CD4-positive, alpha-beta T cell treated with Interleukin-21 for 1 hour (primary cell): Measurements from ENCODE around the gene TCF7.

Source experiments
- DNase-seq: peaks from one replicate; pipeline ENCODE4 v3.0.0-alpha.2; 2020

Gene TCF7

DNA sequence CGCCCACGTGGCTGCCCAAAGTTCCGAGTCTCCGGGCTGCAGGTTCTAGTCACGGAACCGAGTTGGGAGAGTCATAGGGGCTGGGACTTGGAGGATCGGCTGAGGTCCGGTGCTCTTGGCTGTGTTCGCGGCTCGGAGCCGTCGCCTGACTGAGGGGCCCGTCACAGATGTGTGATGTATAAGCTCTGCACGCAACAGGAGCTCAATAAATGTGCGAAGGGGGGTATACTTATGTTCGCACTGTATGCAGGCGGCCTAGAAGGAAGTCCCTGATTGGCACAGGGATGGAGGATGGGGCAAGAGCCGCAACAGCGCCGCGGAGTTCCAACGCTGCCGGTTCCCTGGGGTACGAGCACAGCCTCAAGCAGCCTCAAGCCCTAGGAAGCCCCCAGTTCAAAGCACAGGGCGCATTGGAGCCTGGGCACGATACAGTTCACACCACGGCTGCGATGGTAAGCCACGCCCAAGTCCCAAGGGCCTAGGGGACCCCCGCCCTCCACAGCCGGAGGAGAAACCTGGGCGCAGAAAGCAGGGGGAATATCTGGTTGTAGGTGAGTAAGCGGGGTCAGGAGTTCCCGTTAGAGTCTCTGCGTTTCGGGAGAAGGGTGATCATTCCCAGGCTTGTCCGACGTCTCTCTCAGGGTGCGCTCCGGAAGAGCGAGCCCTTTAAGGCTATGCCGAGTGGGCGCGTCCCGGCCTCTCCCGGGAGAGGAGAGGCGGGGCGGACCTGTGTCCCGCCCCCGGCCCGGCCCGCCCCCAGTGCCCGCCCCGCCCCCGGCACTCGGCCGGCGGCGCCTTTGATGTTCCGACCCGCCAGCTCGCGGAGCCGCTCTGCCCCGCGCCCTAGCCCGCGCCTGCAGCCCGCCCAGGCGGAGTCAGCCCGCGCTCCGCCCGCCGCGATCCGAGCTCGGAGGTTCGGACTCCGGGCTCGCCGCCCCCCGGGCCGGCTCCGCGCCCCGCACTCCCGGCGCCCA is at the start of gene TCF7:
TCF7 (plus strand) TSS at position 780 of the 974 bp plus-strand sequence. CDS start 226 bp downstream, outside the sequence.
- peak; percentile 85 for DNase-seq

DNA sequence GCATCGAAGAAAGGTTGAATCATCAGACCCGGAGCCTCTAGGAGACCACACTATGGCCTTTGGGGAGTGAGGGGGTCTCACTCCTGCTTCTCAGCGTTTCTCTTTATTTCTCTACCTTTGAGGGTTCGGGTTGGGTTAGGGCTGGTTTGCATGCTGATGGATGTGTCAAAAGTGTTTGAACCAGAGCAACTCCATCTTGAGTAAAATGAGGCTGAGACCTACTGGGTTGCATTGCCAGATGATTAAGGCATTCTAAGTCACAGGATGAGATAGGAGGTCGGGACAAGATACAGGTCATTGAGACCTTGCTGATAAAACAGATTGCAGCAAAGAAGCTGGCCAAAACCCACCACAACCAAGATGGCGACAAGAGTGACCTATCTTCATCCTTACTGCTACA is 44.9 kb upstream of the TCF7 start:
- no peak for DNase-seq

DNA sequence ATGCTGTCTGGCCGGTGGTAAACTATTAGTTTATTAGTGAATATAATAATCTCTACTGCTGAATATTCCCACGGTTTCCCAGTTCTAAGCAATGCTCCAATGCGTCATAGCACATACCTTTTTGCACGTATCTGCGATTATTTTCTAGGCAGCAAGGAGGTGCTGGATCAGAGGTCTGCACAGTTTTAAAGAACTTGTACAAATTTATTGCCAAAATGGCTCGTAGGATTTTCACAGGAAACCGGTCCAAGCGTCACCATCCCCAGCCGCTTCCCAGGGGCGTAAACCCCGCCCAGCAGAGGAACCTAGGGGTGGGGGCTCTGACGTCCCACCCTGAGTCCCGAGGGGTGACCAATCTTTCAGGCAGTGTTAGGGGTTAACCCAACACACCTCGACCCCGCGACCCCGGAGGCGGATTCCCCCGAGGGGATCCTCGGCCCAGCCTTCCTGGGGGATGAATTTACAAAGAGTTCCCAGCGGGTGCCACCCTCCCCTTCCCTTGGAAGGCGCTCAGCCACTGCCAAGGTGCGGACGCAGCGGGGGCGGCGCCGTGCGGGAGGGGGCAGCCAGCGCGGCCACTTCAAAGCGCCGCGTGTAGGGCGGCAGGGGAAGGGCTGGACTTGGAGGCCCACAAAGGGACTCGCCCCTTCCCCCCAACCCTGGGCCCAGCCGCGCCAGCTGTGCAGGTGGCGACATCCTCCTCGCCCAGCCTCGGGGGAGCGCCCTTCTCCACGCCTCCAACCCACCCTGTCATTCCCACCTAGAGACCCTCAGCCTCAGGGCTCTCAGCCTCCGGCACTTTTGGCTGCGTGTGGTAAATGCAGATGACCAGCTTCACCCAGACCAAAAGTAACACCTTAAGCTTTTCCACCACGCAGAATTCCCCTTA is 43.5 kb upstream of the TCF7 start:
- DNase-seq, result peak; percentile 43

DNA sequence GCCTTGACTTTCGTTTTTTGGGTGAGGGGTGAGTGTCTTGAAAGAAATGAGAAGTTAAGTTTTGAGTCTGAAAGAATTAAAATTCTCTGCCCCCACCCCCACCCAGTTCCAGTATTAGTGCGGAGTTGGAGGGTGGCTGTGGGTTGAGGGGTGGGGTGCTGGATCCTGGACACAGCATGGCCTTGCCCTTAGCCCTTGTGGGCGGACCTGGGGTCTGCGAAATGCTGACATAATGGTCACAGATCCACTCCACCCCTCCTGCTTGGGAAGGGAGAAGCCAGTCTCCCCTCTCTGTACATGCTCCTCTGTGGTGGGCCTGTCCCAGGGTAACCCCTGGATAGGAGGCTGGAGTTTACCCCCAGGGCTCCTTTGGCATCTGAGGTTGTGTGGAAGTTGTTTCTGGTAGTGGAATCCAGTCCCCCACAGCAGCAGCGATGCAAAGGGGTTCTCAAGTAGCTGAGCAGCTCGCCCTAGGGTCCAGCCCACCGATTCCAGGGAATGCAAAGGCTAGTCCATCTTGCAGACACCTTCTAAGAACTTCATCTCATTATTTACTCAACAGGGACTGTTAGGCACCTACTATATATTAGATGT is 42.8 kb upstream of the TCF7 start:
- no peak for DNase-seq

DNA sequence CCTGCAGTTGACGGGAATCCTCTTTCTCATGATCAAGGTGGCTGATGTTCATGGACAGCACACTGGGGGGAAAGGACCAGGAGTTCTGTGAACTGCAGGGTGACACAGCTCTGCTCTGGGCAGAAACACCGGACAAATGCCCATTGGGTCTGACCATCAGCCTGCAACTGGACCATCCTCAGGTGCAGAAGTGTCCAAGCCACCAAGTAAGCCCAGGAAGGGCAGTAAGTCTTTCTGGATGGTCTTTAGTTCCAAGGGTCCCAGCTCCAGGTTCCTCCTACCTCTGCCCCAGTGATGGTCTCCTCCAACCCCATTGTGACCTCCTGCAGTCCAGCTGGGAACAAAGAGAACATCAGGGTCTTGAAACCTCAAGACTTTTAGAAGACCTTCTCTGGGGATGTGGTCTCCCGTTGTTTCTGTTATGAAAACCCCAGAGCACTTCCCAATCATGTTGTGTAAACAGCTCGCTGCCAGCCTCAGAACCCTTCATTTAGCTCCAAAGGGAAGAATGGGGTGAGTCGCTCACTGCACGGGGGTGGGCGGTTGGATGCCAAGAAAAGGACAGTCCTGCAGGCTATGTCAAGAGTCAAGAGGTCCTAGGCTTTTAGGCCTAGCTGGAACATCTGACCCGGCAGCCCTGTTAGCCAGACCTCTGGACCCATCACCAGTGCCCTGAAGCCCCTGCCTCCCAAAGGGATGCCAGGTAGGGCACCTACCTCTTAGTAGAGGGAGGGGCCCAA is 41.8 kb upstream of the TCF7 start:
- DNase-seq, result no peak

DNA sequence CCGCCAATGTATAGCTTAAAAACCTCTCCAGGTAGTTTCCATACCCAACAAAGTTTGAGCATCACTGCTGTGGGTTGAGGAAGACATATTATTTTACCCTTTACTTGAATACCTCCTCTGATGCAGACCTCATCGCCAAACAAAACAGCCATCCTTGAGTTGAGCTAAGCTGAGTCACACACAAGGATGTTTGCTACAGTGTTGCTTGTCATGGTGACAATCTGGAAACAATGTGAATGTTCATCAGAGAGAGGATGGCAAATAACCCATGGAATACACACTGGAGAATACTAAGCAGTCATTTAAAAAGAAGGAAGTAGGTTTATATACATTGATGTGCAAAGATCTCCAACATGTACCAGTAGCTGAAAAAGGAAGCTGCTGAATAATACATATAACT is 41.1 kb upstream of the TCF7 start:
- DNase-seq, result no peak

DNA sequence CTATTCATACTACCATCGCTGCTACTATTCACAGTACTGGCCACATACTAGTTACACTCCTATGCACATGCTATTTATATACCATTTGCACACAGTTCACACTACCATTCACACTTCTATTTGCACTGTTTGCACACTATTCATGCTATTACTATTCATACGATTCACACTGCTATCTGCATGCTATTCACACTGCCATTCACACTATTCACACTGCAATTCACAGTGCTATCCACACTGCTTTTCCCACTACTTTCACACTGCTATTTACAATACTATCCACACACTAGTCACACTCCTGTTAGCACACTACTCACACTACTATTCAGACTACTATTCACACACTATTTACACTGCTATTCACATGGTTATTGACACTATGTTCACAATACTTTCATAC is 39.4 kb upstream of the TCF7 start:
- DNase-seq, result no peak

DNA sequence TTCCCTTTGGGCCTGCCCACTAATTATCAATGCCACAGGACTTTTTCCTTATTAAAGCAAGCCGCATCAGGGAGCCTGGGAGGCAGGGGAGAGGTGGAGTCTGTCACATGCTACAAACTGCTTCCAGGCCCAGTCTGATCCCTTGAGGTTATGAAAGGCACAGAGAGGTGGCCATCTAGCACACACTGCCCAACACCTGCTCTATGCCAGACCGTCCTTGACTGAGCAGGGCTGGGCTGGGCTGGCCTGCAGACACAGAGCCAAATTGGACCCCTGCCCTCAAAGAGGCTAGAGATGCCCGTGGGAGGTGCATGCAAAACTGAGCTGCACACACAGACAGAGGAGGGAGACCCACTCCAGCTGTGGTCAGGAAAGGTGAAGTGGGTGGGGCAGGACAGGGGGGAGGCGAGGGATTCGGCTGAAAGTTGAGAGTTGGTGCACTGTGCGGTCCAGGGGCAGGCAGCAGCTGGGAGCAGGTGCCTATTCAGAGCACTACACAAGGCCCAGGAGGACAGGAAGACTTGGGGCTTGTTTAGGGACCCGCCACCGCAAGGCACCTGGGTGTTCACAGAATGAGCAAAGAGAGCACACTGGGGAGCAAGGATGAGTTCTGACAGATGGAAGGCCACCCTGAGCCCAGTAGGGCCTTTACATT is 36.4 kb upstream of the TCF7 start:
- DNase-seq, result no peak

DNA sequence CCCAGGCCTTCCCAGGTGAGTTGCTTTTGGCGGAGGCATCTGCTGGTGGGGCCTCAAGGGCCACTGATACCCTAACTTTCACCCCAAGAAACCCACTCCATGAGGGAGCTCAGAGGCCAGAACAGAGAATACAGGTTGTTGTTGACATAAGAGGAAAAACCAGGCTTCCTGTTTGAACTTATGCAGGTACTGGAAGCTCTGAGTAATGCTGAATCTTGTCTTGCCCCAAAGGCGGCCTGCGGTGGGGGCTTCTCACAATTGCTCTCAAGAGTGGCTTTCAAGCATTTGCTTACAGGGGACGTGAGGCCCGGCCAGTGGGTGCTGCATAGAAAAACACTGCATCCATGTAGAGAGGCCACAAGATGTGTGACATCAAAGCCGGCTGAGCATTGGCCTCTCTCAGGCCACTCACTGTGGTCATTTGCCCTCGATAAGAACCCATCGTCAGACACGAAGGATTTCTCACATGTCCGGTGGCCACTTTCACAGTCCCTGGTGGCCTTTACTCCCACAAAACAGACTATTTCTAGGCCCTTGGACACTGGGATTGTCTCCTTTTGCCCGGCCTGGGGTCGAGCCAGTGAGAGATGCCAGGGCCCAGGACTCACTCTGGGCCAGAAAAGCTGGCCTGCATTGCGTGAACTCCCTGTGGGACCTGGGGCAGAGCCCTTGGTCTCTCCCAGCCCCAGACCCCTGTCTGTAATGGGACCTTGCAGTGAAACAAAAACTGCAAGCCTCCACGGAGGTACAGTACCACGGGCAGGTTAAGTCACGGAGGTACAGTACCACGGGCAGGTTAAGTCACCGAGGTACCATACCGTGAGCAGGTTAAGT is 34.5 kb upstream of the TCF7 start:
- DNase-seq, result peak; percentile 45

DNA sequence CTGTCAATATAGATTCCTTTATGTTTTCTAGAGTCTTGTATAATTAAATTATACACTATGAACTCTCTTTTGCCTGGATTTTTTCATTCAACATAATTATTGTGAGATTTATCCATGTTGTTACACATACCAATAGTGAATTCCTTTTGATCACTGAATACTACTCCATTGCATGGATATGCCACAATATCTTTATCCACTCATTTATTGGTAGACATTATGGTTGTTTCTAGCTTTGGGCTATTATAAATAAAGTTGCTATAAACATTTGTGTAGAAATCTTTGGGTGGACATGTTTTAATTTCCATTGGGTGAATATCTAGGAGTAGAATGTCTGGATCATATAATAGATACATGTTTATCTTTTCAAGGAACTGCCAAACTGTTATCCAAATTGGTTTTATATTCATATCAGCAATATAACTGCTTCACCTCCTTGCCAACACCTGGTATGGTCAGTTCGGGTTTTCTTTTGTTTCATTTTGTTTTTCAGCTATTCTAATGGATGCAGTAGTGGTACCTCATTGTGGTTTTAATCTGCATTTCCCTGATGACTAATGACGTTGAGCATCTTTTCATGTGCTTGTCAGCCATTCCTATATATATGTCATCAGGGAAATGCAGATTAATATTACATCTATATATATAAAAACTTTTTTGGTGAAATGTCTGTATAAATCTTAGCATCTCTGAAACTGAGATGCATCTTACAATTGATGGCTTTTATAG is 32.1 kb upstream of the TCF7 start:
- DNase-seq, result no peak

DNA sequence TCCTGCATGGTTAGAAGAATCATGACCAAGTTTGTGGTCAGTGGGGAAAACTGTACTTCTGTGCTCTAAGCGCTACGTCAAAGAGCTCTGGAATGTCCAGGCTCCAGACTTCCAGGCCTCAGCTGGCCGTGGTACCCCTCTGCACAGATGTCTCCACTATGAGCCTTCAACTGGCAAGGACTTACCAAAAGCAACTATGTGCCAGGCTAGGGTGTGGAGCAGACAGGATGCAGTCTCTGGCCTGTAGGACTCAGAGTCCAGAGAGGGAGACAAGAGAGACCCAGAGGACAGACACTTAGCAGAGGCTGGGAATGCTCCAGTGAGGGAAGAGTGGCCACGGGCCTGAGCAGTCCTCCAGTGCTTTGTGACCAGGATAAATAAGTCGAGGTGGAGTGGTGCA is 31.0 kb upstream of the TCF7 start:
- DNase-seq, result no peak

DNA sequence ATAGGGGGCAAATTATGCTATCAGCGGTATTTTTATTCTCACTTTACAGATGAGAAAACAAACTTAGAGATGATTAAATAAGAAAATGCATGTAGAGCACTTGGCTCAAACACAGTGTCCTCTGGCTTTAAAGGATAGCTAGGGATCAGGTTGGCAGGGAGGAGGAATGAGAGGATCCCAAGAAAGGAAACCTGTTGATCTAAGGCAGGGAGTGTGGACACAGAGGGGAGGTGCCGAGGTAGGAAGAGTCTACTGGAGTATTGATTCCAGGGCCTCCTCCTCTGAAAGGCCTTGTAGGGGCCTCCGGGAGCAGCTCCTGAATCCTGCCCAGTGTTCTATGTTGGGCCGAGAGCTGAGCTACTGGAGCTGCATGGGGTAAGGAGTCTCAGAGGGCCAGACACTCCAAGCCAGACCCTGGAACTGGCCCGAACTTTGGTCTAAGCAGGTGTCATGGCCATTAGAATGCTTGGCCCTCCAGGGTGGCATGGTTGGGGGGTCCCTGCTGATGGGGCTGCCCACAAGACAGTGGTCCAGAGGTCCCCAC is 30.4 kb upstream of the TCF7 start:
- no peak for DNase-seq

DNA sequence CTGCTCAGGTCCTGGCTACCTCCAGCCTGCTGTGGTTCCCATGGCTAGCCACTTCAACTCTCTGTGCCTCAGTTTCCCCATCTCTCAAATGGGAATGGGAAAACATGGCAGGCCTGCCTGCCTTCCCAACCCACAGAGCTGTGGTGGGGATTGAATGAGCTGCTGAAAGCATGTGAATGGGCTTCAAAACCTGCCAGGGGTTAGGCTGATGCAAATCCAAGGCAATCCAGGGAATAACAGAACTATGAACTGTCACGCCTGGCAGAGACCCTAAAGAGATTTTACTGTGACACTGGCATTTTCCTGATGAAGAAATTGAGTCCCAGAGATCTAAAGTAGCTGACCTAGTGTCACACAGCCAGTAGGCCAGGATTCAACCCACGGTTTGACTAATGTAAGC is 29.9 kb upstream of the TCF7 start:
- DNase-seq, result no peak

DNA sequence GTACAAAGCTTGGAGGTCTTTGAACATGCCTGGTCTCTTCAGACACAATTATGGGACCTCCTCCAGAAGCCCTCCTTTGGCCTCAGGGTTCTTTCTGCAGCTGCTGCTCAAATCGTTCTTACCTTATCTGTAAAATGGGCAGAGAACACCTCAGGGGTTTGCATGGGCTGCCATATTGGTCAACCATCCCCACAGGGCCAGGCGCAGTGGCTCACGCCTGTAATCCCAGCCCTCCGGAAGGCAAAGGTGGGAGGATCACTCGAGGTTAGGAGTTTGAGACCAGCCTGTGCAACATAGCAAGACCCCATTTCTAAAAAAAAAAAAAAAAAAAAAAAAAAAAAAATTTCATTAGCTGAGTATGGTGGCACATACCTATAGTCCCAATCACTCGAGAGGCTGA is 29.1 kb upstream of the TCF7 start:
- no peak for DNase-seq

DNA sequence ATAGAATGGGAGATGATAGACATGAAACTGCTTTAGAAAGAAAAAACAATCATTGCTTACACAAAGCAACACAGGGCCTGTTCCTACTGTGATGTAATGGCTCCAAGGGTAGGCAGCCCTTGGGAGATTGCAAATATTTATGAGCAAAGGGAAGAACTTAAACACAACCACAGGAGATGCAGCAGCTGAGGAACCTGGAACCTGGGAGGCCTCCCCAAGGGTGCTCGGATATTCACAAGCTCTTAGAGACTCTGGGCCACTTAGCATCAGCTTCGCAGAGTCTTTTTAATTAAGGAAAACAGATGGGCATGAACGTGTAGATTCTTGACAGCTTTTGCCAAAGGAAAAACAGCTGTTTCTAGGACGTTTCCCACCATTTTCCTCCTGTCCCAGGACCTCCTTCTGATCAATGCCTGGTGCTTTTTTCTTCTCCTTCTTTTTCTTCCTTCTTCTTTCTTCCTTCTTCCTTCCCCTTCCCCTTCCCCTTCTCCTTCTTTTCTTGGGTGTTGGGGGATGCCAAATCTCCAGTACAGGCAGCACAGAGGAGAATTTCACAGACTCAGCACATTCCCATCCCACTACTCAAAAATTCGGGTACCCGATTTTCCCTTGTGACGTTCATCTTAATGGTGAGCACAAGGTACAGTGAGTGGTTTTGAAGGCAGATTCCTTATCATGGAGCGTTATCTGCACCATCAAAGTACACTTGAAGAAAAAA is 28.1 kb upstream of the TCF7 start:
- no peak for DNase-seq

DNA sequence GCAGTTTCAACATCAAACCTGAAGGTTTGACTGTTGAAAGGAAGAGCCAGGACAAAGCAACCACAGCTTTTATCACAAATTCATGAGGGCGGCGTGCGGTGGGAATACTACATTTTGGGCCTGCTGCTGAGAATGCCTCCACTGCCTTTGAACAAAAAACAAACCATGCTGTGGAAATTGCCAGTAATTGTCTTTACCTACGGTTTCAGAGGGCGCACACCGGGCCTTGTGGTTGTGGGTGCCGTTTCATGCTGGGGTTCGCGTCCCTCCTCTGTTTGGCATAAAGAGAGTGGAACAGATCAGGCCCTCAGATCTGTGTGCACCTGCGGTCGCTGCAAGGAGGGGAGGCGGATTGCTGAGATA is 27.6 kb upstream of the TCF7 start:
- peak; percentile 87 for DNase-seq

DNA sequence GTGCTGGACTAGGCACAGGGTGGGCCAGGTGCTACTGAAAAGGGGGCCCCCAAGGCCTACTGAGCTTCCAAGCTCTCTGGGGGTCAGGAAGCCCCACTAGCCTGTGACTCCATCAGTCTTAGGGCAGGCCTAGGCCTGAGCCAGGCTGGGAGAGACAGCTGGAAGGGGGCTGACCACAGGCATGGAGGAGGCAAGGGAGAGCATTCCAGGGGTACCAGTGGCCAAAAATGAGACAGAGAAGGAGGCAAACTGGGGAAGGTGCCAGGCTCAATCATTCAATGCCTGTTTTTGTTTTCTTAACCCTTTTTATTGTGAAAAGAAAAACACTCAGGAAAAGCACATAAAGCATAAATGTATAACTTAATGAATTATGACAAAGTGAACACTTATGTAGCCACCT is 26.2 kb upstream of the TCF7 start:
- no peak for DNase-seq

DNA sequence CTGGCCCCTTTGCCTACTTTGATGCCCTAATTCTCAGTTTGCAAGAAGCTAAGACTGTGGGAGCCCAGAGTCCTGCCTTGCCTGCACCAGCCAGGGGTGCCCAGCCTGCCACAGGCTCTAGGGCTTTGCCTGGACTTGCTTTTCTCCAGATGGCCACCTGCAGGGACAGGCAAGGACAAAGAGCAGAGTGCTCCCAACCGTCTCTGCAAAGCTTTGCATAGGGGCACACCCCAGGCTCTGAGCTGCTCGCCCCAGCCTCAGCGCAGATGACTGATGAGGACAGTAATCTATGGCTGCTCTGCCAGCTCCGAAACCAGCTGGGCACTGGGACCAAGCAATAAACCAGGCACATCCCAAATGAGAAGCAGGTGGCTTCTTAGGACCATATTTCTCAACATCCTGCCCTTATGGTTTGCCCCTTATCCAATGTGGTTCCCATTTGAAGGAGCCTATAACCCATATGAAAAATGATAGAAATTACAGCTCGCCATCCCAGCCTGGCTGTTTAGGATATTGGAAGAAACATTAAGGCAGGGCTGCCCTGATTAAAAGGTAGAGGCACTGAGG is 25.4 kb upstream of the TCF7 start:
- DNase-seq, result no peak

DNA sequence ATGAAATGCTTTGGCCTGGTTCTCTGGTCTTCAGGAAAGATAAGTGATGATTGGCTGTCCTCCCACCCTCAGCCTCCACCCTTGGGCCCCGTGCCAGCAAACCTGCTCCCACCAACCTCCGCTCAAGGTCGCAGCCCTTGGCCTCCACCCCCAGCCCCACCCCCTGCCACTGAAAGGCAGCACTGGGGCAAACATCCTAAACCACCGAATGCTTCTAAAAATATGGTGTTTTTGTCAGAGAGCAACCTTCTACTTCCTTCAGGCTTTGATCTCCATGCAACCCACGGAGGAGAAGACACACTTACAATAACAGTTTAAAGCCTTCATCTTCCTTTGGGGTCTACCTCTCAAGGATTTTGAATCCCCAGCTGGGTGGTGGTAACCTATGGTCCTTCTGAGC is 24.0 kb upstream of the TCF7 start:
- DNase-seq, result peak; percentile 68
